HAP-1 (cell line): ENCODE data around the gene FXYD5.
"Not testable (repeated sequence)": the region's sequence is repeated elsewhere in the genome, so short reads cannot be mapped to it uniquely, and the experiment has no call there.

Experiments
- DNase-seq, 2 experiments: peaks; one replicate each; pipeline ENCODE4 v3.0.0-alpha.2; 2016 to 2020; ENCODE audit warnings: low spot score in 2 of 2
- H3K27me3 ChIP-seq: fragments of 250-450 bp; sonication (Bioruptor Pico); 2 replicates; pipeline ENCODE4 v1.5.1; 2020; ENCODE audit warnings: low read depth, mild to moderate bottlenecking, moderate library complexity
- H3K36me3 ChIP-seq: fragments of 250-450 bp; sonication (Bioruptor Pico); replicated peaks from 2 replicates; pipeline ENCODE4 v1.5.1; 2020; ENCODE audit warnings: mild to moderate bottlenecking
- H3K4me1 ChIP-seq: fragments of 250-450 bp; sonication (Bioruptor Pico); 2 replicates; pipeline ENCODE4 v1.5.1; 2020; ENCODE audit warnings: mild to moderate bottlenecking
- H3K4me3 ChIP-seq: fragments of 250-450 bp; sonication (Bioruptor Pico); 2 replicates; pipeline ENCODE4 v1.5.1; 2020; ENCODE audit warnings: mild to moderate bottlenecking, moderate library complexity
- H3K9me3 ChIP-seq: fragments of 250-450 bp; sonication (Bioruptor Pico); 2 replicates; pipeline ENCODE4 v1.5.1; 2020; ENCODE audit warnings: mild to moderate bottlenecking, moderate library complexity
- in situ Hi-C: fragments of 300-500 bp; cut with MboI; formaldehyde crosslinking; loops from 3 replicates; pipeline ENCODE4 v1.14.3; 2020; ENCODE audit warnings: low sequenced_read_pairs, inconsistent platforms, mixed read lengths

The FXYD5 gene

DNA sequence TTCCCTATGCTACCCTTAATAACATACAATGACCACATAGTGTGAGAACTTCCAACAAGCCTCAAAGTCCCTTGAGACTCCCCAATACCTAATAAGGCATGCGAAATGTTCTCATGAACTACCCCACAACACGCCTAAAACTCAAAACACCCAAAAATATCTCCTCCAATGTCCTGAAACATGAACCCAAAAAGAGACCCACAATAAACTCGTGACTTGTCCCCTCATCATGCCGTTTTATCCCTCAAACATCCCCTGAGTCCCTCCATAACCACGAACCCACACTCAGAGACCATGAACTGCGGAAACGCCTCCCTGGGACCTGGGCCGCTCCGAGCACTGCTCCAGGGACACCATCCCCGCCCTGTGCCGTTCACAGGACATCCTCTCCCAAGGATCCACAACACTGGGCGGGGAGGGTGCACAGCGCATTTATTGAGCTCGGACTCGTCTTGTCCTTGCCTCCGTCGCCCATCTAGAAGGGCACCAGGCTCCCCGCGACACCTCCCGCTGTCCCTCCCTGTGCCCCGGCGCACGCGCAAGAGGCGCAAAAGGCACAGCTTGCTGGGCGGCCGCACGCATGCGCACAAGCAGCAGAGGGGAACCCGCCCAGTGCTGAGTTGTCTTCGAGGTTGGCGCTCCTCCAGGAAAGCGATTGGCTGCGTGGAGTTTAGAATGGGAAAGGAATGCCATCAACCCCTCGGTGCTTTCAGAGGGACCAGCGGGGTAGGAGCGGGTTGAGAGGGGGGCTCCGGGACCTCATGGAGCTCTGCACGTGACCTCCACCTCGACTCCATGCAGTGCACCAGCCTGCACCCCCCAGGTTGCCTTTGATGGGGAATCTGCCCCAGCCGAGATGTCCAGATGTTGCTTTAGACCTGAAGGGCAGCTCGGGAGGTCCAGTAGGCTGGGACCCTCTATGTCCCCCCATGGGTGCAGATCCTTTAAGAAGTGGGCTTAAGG is 30.2 kb upstream of the FXYD5 start:
- Histone ChIP-seq H3K27me3 (no peaks in the 10 kb centered on the region), H3K4me3 (no peak overlapping the region), H3K36me3 (no peaks in the 10 kb centered on the region), H3K9me3 (no peaks in the 10 kb centered on the region), H3K4me1 (no peaks in the 10 kb centered on the region; the same call in 1 of the 2 replicates)
- in situ Hi-C loops = no loop called here
- DNase-seq = no peak

DNA sequence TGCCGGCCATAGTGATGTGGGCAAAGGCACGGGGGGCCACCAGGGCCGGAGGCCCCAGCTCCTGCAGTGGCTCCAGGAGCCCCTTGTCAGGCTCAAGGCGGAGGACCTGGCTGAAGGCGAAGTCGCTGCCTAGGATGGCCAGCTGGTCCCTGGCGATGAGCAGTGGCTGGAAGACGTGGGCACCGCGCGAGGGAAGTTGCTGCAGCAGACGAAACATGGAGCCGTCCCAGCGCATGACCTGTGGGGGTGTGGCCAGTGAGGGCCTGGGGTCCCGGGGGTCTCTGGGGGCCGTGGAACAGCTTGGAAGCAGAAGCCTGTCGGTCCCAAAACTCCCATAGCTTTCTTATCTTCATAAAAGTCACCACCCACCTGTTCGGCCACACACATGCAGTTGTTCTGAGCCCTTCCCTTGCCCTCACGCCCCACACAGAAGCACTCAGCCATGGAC is 29.2 kb upstream of the FXYD5 start:
- Histone ChIP-seq H3K4me1 (no peaks in the 10 kb centered on the region; the same call in 1 of the 2 replicates), H3K36me3 (no peaks in the 10 kb centered on the region), H3K27me3 (no peaks in the 10 kb centered on the region), H3K4me3 (no peak overlapping the region), H3K9me3 (no peaks in the 10 kb centered on the region)
- DNase-seq = no peak
- in situ Hi-C loops = no loop called here

DNA sequence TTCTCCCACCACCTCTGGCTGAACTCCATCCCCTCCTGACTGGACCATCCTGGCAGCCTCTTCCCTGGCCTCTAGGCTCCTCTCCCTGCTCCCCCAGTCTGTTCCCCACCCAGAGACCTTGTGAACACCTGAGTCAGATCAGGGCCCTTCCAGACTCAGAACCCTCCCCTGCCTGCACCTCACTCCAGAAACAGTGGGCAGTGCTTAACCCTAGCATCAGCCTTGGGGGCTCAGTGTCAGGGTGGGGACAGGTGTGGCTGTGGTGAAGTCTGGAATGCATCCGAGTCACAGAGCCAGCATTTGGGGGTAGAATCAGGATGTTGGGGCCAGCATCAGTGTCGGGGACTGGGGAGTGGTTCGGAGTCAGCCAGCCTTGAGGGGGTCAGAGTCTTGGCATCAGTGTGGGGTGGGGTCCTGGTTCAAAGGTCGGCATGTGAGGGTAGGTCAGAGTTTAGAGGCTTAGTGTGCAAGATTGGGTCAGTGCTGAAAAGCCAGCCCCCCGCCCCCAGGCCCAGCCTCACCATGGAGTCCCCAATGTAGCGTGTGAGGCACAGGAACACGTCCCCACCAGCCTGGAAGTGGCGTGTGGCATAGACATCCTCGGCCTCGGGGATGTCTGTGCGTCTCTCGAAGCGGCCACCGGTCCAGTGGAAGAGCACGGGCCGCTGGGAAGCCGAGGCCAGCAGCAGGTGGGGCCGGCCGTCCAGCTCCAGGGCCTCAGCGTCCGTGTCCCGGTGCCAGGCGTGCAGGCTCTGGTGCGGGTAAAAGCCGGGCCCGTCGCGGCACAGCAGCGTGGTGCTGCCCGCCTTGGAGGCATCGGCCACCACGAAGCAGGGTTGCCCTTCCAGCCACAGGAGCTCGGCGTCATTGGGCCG is 28.5 kb upstream of the FXYD5 start:
- no peaks in the 10 kb centered on the region; the same call in 1 of the 2 replicates for H3K4me1 ChIP-seq

DNA sequence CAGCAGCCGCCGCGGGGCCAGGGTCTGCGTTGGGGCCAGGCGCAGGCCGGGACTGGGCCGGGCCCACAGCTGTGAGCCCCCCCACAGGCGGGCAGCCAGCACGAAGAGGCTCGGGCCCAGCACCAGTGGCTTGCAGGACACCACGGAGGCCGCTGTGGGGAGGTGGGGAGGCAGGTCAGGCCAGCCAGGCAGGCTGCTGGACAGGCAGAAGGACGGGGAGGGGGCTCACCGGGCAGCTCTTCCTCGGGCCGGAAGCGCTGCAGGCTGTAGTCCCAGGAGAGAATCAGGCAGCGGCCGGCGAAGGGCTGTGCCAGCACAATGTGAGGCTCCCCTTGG is 27.9 kb upstream of the FXYD5 start:
- H3K27me3 ChIP-seq = no peaks in the 10 kb centered on the region
- no peak overlapping the region for H3K4me3 ChIP-seq
- in situ Hi-C loops = no loop called here
- no peaks in the 10 kb centered on the region for H3K36me3 ChIP-seq
- no peaks in the 10 kb centered on the region; the same call in 1 of the 2 replicates for H3K4me1 ChIP-seq
- no peaks in the 10 kb centered on the region for H3K9me3 ChIP-seq
- no peak for DNase-seq

More for the DNA sequence above, 28.5 kb upstream of the FXYD5 start:
- Histone ChIP-seq H3K27me3 (no peaks in the 10 kb centered on the region), H3K36me3 (no peaks in the 10 kb centered on the region), H3K4me3 (no peak overlapping the region), H3K9me3 (no peaks in the 10 kb centered on the region)
- in situ Hi-C loops = no loop called here
- DNase-seq = no peak

DNA sequence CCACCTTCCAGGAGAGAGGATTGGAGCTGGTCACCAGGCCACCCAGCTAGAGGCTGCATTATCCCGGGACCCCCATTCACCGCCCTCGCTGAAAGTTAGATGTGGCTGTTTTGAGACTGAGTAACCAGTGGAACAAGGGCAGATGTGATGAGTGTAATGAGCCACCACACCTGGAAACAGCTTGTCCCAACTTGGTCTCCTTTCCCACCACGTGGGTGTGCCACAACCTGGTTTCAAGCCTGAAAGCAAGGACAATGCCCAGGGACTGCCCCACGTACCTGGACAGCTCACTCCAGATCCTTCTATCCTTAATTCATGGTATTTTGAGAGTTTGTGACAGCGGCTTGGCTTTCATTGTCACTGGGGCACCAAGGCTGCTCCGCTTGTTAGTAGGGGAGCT is 26.7 kb upstream of the FXYD5 start:
- Histone ChIP-seq H3K27me3 (no peaks in the 10 kb centered on the region), H3K36me3 (no peaks in the 10 kb centered on the region), H3K9me3 (no peaks in the 10 kb centered on the region), H3K4me1 (no peaks in the 10 kb centered on the region; the same call in 1 of the 2 replicates), H3K4me3 (no peak overlapping the region)
- in situ Hi-C loops = no loop called here
- DNase-seq = no peak

DNA sequence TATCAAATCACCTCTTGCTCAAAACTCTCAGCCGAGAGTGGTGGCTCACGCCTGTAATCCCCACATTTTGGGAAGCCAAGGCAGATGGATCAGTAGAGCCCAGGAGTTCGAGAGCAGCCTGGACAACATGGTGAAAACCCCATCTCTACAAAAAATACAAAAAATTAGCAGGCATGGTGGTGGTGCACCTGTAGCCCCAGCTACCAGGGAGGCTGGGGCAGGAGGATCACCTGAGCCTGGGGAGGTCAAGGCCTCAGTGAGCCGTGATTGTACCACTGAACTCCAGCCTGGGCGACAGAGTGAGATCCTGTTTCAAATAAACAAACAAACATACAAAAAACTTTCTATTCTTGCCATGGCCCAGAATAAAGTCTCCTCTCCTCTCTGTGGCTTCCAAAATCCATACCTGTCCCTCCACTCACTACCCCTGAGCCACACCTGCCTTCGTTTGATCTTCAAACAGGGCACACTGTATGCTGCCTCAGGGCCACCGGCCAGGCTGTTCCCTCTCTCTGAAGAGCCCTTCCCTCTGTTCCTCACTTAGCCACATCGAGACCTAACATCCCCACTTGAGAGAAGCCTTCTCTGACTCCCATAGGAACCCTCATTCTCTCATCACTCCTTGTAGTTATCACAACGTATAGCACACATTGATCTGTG is 26.0 kb upstream of the FXYD5 start:
- in situ Hi-C loops = no loop called here
- Histone ChIP-seq H3K9me3 (no peaks in the 10 kb centered on the region), H3K36me3 (no peaks in the 10 kb centered on the region), H3K27me3 (no peaks in the 10 kb centered on the region), H3K4me3 (no peak overlapping the region), H3K4me1 (no peaks in the 10 kb centered on the region)
- DNase-seq = no peak

DNA sequence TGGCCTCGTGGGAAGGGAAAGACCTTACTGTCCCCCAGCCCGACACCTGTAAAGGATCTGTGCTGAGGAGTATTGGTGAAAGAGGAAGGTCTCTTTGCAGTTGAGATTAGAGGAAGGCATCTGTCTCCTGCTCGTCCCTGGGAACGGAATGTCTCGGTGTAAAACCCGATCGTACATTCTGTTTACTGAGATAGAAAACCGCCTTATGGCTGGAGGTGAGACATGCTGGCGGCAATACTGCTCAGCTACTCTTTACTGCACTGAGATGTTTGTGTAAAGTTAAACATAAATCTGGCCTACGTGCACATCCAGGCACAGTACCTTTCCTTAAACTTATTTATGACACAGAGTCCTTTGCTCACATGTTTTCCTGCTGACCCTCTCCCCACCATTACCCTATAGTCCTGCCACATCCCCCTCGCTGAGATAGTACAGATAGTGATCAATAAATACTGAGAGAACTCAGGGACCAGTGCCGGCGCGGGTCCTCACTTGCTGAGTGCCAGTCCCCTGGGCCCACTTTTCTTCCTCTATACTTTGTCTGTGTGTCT is 24.7 kb upstream of the FXYD5 start:
- DNase-seq, H3K36me3 ChIP-seq, H3K4me1 ChIP-seq, H3K4me3 ChIP-seq, in situ Hi-C loops, H3K9me3 ChIP-seq, H3K27me3 ChIP-seq: not testable (repeated sequence)

DNA sequence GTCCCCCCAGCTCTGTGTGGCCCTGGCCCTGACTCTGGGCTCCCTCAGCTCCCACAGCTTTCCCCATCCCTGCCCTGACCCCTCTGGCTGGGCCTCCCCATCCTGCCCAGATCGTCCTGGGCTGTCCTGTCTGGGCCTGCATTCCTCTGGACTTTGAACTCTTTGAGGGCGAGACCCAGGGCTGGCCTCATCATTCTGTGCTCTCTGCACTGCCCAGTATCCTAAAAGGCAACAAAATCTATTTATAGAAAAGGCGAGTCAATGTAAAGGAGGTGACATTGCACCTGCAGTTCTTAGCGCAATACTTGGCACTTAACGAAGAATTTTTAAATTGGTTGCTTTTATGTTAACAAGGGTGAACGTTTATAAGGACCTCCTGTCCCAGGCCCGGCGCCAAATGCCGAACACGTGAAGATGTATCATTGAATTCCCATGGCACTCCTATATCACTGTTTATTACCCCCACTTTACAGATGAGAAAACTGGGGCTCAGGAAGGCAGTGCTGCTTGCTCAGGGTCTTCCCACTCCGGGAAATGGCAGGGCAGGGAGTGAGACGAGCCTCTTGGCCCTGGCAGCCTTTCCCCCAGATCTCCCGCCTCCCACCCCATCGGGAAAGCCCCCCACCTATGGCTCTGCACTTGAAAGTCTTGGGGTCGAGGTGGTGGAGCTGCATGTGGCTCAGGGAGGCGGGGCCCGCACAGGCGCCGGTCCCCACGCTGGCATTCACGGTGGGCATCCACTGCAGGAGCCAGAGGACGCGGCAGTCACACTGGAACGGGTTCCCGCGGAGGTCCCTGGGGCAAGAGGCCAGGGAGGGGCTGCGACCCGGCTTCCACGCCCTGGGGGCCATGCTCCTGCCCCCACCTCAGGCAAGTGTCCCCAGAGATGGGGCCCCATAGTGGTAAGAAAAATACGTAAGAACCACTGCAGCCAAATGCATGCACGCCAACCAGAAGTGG is 23.5 kb upstream of the FXYD5 start:
- Histone ChIP-seq H3K36me3 (no peaks in the 10 kb centered on the region), H3K27me3 (no peaks in the 10 kb centered on the region; the same call in 1 of the 2 replicates)
- no peak for DNase-seq

DNA sequence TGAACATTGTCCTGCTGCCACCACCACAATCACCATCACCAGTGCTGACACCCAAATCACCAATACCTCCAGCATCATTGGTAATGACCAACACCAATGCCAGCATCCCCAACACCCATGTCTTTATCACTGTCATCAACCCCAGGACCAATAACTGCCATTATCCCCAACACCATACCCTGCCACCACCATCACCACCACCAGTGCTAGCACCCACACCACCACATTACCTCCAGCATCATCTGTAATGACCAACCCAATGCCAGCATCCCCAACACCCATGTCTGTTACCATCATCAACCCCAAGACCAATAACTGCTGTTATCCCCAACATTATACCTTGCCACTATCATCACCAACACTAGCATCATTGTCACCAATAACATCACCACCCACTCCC is 22.3 kb upstream of the FXYD5 start:
- in situ Hi-C loops = no loop called here
- DNase-seq = no peak
- Histone ChIP-seq H3K36me3 (no peaks in the 10 kb centered on the region), H3K27me3 (no peaks in the 10 kb centered on the region; the same call in 1 of the 2 replicates), H3K4me1 (no peaks in the 10 kb centered on the region), H3K4me3 (no peak overlapping the region), H3K9me3 (no peaks in the 10 kb centered on the region)

More for the DNA sequence above, 23.5 kb upstream of the FXYD5 start:
- Histone ChIP-seq H3K9me3 (no peaks in the 10 kb centered on the region), H3K4me3 (no peak overlapping the region), H3K4me1 (no peaks in the 10 kb centered on the region)
- in situ Hi-C loops = no loop called here

DNA sequence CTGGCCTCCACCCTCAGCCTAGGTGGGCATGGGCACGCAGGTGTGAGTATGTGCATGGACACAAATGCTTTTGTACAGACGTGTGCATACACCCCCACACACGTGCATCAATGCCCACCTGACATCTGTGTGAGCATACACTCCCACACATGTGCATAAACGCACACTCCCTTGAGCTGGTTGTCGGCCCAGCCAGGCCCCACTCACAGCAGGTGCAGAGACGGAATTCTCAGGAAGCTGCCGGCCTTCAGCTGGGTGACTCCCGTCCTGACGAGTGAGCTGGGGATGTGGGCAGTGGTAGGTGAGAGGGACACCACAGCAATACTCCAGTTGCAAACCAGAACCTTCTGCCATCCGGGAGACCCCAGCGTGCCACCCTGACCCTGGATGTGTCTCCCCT is 20.7 kb upstream of the FXYD5 start:
- Histone ChIP-seq H3K4me1 (no peaks in the 10 kb centered on the region), H3K27me3 (no peaks in the 10 kb centered on the region; the same call in 1 of the 2 replicates), H3K9me3 (no peaks in the 10 kb centered on the region), H3K4me3 (no peak overlapping the region), H3K36me3 (no peaks in the 10 kb centered on the region)
- no peak for DNase-seq
- in situ Hi-C loops = no loop called here

DNA sequence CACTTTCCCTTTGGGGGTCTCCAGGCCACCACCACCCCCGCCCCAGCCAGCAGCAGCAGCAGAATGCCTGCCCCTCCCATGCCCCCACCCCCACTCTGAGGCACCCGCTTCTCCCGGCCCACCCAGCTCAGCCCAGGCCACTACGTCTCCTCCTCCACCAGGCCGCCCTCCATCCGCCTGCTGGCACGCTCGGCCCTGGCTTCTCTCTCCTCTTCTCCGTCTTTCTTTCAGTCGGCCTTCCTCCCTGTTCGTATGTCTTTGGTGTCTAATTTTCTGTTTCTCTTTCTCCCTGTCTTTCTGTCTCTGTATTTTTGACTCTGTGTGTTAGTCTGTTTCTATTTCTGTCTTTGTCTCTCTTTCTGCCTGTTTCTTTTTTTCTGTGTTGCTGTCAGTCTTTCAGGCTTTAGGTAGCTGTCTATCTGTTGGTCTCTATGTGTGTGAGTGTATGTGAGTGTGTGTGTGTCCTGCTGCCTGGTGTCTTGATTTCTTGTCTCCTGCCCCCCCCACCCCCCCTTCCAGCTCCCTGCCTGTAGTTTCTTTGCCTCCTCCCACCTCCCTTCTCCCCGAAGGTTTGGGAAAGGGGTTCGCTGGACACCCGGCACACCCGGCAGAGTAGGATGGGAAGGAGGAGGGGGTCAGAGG is 19.8 kb upstream of the FXYD5 start, which contains the start of gene LGI4:
Gene LGI4 (minus strand): TSS at position 459 of the 642 bp plus-strand sequence. CDS start 379 bp downstream, at position 80.
- Histone ChIP-seq H3K36me3 (no peaks in the 10 kb centered on the region), H3K4me1 (no peaks in the 10 kb centered on the region), H3K27me3 (no peaks in the 10 kb centered on the region; the same call in 1 of the 2 replicates), H3K9me3 (no peaks in the 10 kb centered on the region), H3K4me3 (no peak within 1 kb of the TSS)
- in situ Hi-C loops = loop anchor here (5.0 kb wide), 1 partner anchor 72 kb away; no protein-coding TSS in a partner anchor
- DNase-seq = no peak

DNA sequence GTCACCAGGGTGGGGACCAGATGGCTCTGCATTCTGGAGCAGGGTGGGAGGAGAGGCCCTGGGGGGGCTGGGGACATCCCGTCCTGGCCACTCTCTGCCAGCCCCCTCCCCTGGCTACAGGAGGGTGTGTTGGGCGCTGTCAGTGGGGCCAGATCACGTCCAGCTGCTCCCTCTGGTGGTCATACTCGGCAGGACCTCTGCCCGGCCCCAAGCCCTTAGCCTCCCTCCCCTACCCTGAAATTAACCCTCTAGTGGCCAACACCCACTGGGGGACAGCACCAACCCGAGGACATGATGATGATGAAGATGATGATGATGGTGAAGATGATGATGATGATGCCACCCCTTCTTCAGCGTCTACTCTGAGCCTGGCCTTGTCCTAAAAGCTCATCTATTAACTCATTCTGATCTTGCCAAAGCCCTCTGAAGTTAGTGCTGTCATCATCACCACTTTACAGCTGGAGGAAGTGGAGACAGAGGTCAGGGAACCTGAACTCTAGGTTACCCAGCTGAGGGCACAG is 19.1 kb upstream of the FXYD5 start:
- Histone ChIP-seq H3K4me3 (no peak overlapping the region), H3K36me3 (no peaks in the 10 kb centered on the region), H3K4me1 (no peaks in the 10 kb centered on the region), H3K27me3 (no peaks in the 10 kb centered on the region; the same call in 1 of the 2 replicates), H3K9me3 (no peaks in the 10 kb centered on the region)
- peak; percentile 76 to 90 for DNase-seq
- in situ Hi-C loops = loop anchor here (5.0 kb wide), 1 partner anchor 73 kb away; no protein-coding TSS in a partner anchor
